Hematopoietic multipotent progenitor cell (in vitro differentiated cells): ENCODE results near the gene ERC2. TPM values are rescaled to one million over a fixed set of nuclear protein-coding genes. Genes with fewer than 3 reads are reported as not detected.

Experiments used
- DNase-seq, 3 donors: peaks; one replicate each; pipeline ENCODE4 v3.0.0-alpha.2; 2011 to 2015; ENCODE audit warnings: low read depth in 2 of 3, low spot score in 2 of 3
- total RNA-seq: library from RNA; depleted of rRNA; stranded (reverse); fragments of >200 nt; gene quantifications from one replicate; pipeline ENCODE4 v1.2.3, GENCODE V29; 2012

ERC2 gene
- total RNA-seq, 1 donor: 0.54 TPM

DNA sequence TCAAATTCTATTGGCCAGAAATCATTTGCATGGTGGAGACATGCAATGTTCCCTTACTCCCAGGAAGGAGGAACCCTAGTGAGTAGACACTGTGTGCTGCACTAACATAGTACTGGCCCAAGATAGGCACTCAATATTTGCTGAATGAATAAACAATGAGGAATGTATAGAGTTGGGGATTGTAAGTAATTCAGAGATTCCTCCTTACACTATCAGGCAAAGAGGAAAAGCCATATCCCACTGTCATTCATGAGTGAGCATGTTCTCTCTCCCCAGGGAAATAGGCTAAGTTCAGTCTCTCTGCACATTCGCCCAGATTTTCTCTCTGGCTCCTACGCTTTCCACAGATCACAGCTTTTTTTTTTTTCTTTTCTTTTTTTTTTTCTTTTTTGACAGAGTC, 826.3 kb downstream of the ERC2 start:
- DNase-seq: no peak

DNA sequence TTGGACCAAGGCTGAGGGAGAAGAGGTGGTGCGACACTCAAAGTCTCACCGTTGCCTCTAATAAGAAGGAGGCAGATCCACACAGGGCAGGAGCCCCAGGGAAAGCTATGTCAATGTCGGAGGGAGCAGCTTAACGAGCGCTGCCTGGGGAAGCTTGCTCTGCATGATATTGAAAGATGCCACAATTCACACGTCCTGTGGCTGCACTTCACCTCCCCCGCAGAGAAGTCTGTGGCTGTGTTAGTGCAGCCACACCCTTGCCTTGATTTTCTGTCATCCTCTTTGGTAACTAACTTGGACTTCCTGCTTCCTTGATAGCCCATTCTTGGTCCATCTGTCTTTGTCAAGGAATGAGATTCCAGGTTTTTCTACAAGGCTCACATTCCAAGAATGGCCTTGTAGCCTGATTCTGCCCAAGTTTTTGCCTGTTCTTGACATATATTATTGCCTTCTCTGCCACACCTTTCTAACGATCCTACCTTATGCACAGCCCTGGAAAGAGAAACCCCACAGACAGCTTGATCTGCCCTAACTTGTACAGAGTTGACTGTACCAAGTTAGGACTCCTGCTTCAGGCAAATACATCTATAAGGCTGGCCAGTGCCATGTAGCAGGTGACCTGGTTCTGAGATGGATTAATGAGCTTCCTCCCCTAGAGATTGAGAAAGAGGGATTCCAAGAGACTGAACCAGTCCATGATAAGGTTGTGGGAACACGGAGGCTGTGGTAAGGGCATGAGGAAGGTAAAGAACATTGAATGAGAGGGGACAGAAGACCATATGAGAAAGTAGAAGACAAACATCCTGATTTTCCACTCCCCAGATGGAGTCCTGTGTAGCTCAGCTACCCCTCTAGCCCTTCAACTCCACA, 828.1 kb downstream of the ERC2 start:
- DNase-seq: no peak

DNA sequence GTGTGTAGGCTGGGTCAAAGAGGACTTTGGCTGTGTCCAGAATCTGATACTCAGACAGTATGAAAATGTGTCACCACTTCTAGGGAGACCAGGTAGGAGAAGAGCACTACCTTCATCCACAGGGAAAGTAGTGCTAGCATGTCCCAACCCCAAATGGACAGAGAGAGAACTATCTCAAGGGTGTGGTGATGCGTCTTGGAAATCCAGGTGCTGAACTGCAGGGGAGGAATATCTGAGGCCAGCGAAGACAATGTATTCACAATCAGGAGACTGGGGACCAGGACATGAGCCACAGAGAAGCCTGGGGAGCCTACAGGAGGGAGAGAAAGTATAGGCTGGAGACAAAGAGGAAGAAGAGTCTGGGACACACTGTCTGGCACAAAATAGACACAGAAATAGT, 829.1 kb downstream of the ERC2 start:
- DNase-seq: no peak

DNA sequence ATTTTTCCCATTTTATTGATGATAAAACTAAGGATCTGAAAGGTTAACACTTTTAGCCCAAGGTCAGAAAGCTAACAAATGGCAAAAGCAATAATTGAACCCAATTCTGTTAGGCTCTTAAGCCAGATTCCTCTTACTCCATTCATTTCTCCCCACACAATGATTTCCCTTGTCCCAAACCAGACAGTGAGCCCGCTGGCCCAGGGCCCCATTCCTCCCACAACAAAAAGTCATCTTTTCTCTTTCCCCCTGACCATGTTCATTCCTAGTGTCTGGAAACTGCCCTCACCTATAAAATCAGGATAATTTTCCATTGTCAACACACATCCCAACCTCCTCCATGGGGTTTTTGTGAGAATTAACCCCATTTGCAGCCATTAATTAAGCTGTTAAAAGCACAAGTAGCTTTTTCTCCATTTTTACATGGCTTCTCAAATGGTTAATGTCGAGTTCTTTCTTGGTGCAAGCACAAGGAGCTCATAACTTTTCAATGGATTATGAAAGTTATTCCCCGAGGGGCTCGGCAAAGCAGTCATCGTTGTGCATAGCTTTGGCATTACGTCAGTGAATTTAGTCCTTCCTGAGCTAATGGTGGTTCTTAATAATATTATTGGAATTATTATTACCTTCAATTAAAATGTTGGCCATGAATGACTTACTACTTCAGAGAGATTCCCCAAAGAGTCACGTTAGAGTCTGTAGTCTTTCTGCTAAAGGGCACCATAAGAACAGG, 830.2 kb downstream of the ERC2 start:
- DNase-seq: no peak

- DNase-seq: no peak
Observed at GRCh38 chr3:55636300-55637195, 831.7 kb downstream of the ERC2 start.

DNA sequence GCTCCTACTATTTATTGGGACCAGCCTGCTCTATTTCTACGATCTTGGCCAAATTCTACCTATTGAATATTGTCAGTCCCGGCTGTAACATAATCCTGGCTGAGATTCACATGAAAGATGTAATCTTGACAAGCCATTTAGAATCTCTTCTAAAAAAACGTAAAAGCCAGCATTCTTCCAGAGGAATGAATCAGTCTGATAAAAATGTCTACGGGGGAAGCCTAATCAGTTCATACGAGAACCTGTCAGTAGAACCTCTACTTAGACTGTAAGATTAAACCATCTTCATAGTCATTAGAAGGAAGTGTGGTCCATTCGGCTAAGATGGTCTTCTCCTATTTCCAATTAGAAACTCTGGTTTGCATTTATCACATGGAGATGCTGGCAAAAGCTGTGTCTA, 833.9 kb downstream of the ERC2 start:
- no peak for DNase-seq

DNA sequence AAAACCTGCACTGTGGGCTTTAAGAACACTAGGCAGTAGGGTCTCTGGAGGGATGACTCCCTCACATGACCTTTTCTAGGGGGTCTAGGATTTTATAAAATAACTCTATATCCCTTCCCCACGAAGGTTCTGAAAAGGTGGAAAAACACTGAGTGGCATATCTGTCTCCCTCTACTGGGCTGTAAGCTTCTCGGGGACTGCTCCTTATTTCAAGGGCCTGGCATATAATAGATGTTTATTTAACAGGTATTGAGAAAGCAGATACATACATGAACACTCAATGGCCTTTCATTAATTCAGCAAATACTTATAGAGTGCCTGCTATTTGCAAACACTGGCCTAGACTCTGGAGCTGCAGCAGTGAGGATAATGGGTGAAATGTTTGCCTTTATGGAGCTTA, 834.9 kb downstream of the ERC2 start:
- DNase-seq: no peak

GRCh38 chr3:55631766-55632331, 836.4 kb downstream of the ERC2 start:
- DNase-seq: no peak

DNA sequence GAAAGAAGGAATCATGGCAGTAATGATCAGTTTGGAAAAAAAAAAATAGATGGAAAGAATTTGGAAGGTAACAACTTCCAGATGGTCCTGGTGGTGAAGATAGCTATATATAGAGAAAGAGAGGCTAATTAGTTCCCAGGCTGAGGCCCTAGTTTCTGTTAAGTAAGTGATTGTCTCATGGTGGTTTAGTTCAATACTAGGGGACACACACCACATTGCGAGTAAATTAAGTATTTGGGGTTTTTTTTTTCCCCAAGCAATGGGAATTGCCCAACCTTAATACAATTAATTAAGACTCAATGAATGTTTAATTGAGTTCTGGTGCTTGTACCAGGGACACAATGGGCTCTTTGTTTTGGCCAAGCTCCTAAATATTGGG, 837.4 kb downstream of the ERC2 start:
- no peak for DNase-seq

- no peak for DNase-seq
Observed at GRCh38 chr3:55630280-55630920, 837.9 kb downstream of the ERC2 start.

- peak in 2 of 3 donors; percentile 26 to 44 for DNase-seq
Observed at GRCh38 chr3:55629432-55629831, 838.8 kb downstream of the ERC2 start.

GRCh38 chr3:55626279-55626665, 842.0 kb downstream of the ERC2 start:
- DNase-seq: no peak

- no peak for DNase-seq
Observed at GRCh38 chr3:55624238-55624637, 844.0 kb downstream of the ERC2 start.

DNA sequence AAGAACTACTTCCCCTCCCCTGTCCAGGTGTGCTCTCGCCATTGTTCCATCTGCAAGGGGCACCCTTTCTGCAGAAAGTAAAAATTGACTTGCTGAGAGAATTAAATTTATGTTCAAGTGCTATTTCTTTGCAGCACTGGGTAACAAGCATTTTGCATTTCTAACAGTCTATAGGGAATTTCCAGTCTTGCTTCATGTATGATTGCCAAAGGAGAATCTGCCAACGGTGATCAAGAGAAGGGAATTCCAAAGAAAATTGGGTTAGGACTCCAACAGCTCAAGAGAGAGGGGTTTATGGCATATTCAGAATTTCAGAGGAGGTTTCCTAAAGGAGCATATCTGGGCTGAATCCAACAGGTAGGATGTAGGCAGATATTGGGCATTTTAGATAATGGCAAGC, 844.5 kb downstream of the ERC2 start:
- no peak for DNase-seq

DNA sequence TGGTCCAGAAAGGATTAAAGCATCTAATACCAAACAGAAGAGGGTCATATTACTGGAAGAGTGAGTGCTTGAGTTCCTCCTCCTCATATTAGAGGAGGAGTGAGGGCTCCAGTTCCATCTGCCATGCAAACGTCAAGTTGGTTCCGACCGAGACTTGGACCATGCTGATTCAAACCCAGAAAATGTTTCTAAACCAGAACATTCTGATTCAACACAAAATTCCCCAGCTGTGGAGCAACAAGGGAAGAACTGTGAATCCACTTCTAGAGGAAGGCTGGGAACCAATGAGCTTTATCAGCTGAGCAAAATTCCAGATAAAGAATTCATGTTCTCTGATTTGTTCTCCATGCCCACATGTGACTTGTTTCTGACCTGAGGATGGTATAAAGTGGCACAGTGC, 845.5 kb downstream of the ERC2 start:
- no peak for DNase-seq

DNA sequence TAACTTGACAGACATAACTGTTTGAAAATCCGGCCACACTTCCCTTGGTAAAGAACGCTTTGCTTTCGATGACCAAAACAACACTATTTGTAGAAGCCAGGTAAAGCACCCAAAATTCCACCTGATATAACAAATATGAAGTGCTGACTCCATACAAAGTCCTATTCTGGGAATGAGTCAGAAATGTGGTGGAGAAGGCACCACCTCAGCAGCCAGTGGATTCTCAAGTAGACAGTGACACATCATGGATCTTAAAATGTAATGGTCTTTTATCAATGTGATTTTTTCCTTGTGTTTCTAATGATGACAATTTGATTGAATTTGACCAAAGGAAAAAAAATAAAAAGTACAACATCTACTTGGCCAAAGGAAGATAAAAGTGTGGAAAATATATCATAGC, 846.2 kb downstream of the ERC2 start:
- DNase-seq: no peak

DNA sequence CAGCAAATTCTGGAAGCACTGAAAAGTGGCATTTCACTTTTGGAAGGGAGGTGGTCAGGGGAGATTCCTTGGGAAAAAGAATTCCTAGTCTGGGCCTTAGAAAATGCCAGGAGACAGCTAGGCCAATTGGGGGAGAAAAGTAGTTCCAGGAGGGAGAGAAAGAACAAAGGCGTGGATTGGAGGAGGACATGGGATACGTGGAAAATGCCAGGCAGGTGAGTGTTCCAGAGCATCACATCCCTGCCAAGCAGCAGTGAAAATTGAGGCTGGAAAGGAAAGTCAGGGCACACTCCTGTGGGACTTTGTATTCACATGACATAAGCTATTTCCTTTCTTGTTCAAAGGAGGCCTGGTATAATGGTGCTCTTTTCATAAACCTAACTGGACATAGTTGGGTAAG, 846.6 kb downstream of the ERC2 start:
- DNase-seq: no peak

GRCh38 chr3:55621026-55621422, 847.2 kb downstream of the ERC2 start:
- no peak for DNase-seq

- DNase-seq: peak in 2 of 3 donors; percentile 26 to 56
Observed at GRCh38 chr3:55620351-55621025, 847.8 kb downstream of the ERC2 start.
